ENCODE results near the gene NIM1K. TPM values are rescaled to one million over a fixed set of nuclear protein-coding genes. Genes with fewer than 3 reads are reported as not detected.
A peak's percentile ranks its signal among the peaks of the same experiment; 100 is the strongest.

NIM1K gene
- total and polyA plus RNA-seq, 2 of the 13 experiments (the other 11 are each of a cell fraction or from before 2014, with no cell fraction given): 0.04 TPM; not detected in 1

DNA sequence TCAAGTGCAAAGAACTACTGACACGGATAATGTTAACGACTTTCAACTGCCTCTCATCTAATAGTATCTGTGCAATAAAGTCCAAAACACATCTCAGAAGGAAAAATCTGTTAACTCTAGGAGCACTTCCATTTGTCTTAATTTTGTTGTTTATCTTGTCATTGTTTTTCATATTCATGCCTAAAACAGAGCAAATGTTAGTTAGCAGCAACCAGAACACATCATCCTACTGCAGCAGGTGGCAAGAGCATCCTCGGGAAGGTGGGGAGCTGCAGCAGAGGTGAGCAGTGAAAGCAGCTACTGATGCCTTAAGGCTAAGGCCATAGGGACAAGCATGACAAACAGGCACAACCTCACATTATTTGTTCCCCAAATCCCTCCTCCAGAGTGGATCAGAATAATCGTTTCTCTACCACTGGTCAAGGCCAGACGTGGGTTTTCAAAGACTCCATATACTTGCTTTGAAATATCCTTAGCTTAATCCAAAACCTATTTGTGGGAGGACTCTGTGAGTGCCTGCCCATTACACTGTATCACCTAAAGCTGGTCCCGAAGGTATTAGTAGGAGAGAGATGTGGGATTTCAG is 120.1 kb downstream of the NIM1K start (continued):
- no peak for TF ChIP-seq ZNF451 (CRISPR knock-in tag; IDR thresholded peaks at IDR 0.05)
- TF ChIP-seq AKAP8 (CRISPR knock-in tag; IDR thresholded peaks at IDR 0.05): no peak
- TF ChIP-seq MLLT10 (CRISPR knock-in tag; IDR thresholded peaks at IDR 0.05): peak; percentile 90
- TF ChIP-seq ZNF34 (CRISPR knock-in tag; IDR thresholded peaks at IDR 0.05; ENCODE audit: borderline replicate concordance): no peak
- no peak for TF ChIP-seq ZNF292 (CRISPR knock-in tag; IDR thresholded peaks at IDR 0.05; ENCODE audit: borderline replicate concordance, low read depth)
- TF ChIP-seq, protein P1, sequence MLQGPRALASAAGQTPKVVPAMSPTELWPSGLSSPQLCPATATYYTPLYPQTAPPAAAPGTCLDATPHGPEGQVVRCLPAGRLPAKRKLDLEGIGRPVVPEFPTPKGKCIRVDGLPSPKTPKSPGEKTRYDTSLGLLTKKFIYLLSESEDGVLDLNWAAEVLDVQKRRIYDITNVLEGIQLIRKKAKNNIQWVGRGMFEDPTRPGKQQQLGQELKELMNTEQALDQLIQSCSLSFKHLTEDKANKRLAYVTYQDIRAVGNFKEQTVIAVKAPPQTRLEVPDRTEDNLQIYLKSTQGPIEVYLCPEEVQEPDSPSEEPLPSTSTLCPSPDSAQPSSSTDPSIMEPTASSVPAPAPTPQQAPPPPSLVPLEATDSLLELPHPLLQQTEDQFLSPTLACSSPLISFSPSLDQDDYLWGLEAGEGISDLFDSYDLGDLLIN (CRISPR knock-in tag; IDR thresholded peaks at IDR 0.05; ENCODE audit: borderline replicate concordance): no peak
- TF ChIP-seq, protein P2, sequence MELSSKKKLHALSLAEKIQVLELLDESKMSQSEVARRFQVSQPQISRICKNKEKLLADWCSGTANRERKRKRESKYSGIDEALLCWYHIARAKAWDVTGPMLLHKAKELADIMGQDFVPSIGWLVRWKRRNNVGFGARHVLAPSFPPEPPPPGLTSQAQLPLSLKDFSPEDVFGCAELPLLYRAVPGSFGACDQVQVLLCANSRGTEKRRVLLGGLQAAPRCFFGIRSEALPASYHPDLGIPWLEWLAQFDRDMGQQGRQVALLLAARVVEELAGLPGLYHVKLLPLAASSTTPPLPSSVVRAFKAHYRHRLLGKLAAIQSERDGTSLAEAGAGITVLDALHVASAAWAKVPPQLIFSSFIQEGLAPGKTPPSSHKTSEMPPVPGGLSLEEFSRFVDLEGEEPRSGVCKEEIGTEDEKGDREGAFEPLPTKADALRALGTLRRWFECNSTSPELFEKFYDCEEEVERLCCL (CRISPR knock-in tag; IDR thresholded peaks at IDR 0.05; ENCODE audit: borderline replicate concordance): no peak
- TF ChIP-seq SMC3 (IDR thresholded peaks at IDR 0.05; ENCODE audit: low read length): no peak
- 0 out of 2 replicates have a peak, but pooled peaks have one; percentile 33 for TF ChIP-seq KLF12 (CRISPR knock-in tag; IDR thresholded peaks at IDR 0.05; ENCODE audit: borderline replicate concordance)
- no peak for TF ChIP-seq TBX3 (IDR thresholded peaks at IDR 0.05; ENCODE audit: borderline replicate concordance)
- TF ChIP-seq SATB2 (CRISPR knock-in tag; IDR thresholded peaks at IDR 0.05): no peak
- TF ChIP-seq ZNF224 (CRISPR knock-in tag; IDR thresholded peaks at IDR 0.05): no peak
- TF ChIP-seq ZNF282 (IDR thresholded peaks at IDR 0.05; ENCODE audit: partially characterized antibody): no peak
- TF ChIP-seq ZNF776 (CRISPR knock-in tag; IDR thresholded peaks at IDR 0.05): no peak
- TF ChIP-seq, protein P3, sequence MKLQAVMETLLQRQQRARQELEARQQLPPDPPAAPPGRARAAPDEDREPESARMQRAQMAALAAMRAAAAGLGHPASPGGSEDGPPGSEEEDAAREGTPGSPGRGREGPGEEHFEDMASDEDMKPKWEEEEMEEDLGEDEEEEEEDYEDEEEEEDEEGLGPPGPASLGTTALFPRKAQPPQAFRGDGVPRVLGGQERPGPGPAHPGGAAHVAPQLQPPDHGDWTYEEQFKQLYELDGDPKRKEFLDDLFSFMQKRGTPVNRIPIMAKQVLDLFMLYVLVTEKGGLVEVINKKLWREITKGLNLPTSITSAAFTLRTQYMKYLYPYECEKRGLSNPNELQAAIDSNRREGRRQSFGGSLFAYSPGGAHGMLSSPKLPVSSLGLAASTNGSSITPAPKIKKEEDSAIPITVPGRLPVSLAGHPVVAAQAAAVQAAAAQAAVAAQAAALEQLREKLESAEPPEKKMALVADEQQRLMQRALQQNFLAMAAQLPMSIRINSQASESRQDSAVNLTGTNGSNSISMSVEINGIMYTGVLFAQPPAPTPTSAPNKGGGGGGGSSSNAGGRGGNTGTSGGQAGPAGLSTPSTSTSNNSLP (IDR thresholded peaks at IDR 0.05; ENCODE audit: low read depth, low read length): no peak
- no peak for TF ChIP-seq HCFC1 (IDR thresholded peaks at IDR 0.05; ENCODE audit: low read depth, low read length)
- no peak for TF ChIP-seq ZNF138 (CRISPR knock-in tag; IDR thresholded peaks at IDR 0.05; ENCODE audit: low read depth)
- TF ChIP-seq, protein P4, sequence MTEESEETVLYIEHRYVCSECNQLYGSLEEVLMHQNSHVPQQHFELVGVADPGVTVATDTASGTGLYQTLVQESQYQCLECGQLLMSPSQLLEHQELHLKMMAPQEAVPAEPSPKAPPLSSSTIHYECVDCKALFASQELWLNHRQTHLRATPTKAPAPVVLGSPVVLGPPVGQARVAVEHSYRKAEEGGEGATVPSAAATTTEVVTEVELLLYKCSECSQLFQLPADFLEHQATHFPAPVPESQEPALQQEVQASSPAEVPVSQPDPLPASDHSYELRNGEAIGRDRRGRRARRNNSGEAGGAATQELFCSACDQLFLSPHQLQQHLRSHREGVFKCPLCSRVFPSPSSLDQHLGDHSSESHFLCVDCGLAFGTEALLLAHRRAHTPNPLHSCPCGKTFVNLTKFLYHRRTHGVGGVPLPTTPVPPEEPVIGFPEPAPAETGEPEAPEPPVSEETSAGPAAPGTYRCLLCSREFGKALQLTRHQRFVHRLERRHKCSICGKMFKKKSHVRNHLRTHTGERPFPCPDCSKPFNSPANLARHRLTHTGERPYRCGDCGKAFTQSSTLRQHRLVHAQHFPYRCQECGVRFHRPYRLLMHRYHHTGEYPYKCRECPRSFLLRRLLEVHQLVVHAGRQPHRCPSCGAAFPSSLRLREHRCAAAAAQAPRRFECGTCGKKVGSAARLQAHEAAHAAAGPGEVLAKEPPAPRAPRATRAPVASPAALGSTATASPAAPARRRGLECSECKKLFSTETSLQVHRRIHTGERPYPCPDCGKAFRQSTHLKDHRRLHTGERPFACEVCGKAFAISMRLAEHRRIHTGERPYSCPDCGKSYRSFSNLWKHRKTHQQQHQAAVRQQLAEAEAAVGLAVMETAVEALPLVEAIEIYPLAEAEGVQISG (CRISPR knock-in tag; IDR thresholded peaks at IDR 0.05): 0 out of 2 replicates have a peak, but pooled peaks have one; percentile 20
- TF ChIP-seq KDM3A (CRISPR knock-in tag; IDR thresholded peaks at IDR 0.05; ENCODE audit: low read depth): no peak
- no peak for TF ChIP-seq SMARCE1 (IDR thresholded peaks at IDR 0.05; ENCODE audit: borderline replicate concordance)
- no peak for TF ChIP-seq HOXA3 (CRISPR knock-in tag; IDR thresholded peaks at IDR 0.05)
- no peak for TF ChIP-seq FOXA3 (CRISPR knock-in tag; IDR thresholded peaks at IDR 0.05)
- no peak for TF ChIP-seq SOX13 (IDR thresholded peaks at IDR 0.05)
- no peak for TF ChIP-seq SOX13 (CRISPR knock-in tag; conservative IDR thresholded peaks at IDR 0.05 in 1 of 2, IDR thresholded peaks at IDR 0.05 in 1 of 2)
- no peak for TF ChIP-seq ZNF775 (CRISPR knock-in tag; IDR thresholded peaks at IDR 0.05; ENCODE audit: borderline replicate concordance)
- no peak for TF ChIP-seq ZBTB21 (CRISPR knock-in tag; IDR thresholded peaks at IDR 0.05)
